HL-60 (cell line): ENCODE results near the gene NT5C2.

Source experiments
- CTCF ChIP-seq: IDR thresholded peaks from one replicate; pipeline ENCODE4 v1.5.1; 2011; ENCODE audit warnings: low read length, control low read depth, inconsistent platforms; ENCODE audit not compliant: insufficient read depth
- GABPA ChIP-seq: IDR thresholded peaks from 2 replicates; pipeline ENCODE4 v1.6.1; 2012; ENCODE audit warnings: low read depth
- POLR2AphosphoS5 ChIP-seq: IDR thresholded peaks from 2 replicates; pipeline ENCODE4 v1.6.1; 2012; ENCODE audit warnings: low read depth
- REST ChIP-seq: IDR thresholded peaks from 2 replicates; pipeline ENCODE4 v1.6.1; 2012; ENCODE audit warnings: low read depth; ENCODE audit not compliant: insufficient replicate concordance
- SPI1 ChIP-seq: IDR thresholded peaks from 2 replicates; pipeline ENCODE4 v1.6.1; 2012; ENCODE audit warnings: low read depth, mild to moderate bottlenecking, borderline replicate concordance

GRCh38 chr10:103166523-103166922, 26.5 kb downstream of the NT5C2 start:
- TF ChIP-seq CTCF (no peak), POLR2AphosphoS5 (no peak), REST (no peak), GABPA (no peak), SPI1 (no peak)
